Measurements from ENCODE around the gene DCDC1.

- TF ChIP-seq CTCF (IDR thresholded peaks at IDR 0.05) (no peak), POLR2A (IDR thresholded peaks at IDR 0.05) (no peak), POLR2AphosphoS5 (IDR thresholded peaks at IDR 0.05; ENCODE audit: insufficient read depth in 1 of 2, low read depth in 1 of 2) (no peak)
Measured at GRCh38 chr11:31173926-31174680, 195.4 kb downstream of the DCDC1 start.
